Right renal pelvis (tissue), 4 donors: ENCODE measurements around the gene LRPAP1. TPM values are rescaled to one million over a fixed set of nuclear protein-coding genes. Genes with fewer than 3 reads are reported as not detected.

Experiments
- DNase-seq, 4 donors: peaks; one replicate each; pipeline ENCODE4 v3.0.0-alpha.2; 2013; ENCODE audit warnings: low read depth in 4 of 4, low spot score in 3 of 4, missing footprints in 1 of 4
- polyA plus RNA-seq, 4 donors: library from polyadenylated mRNA; unstranded; fragments of 120-200 nt; gene quantifications; one replicate each; pipeline ENCODE4 v1.2.1, GENCODE V29; 2013; ENCODE audit not compliant: insufficient read length in 4 of 4

LRPAP1 gene
- polyA plus RNA-seq, 4 donors = 193 to 241 (median 210) TPM

DNA sequence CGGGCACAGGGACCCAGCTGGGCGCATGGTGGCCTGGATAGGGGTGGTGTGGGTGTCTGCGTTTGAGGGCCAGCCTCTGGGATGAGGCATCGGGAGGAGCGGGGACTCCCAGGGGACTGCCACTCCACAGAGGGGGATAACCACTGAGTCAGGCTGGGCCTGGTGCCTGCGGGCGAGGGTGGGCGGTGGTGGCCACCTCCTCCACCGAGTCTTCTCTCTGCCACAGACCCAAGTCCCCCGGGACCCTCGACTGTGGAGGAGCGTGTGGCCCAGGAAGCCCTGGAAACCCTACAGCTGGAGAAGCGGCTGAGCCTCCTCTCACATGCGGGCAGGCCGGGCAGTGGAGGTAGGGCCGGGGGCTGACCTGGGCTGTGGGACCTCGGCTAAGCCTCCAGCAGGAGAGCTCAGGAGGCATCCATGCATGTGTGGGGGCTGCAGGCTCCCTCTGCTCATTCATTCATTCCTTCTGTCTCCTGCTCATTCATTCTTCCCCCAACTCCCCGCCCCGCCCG lies 42.7 kb downstream of the LRPAP1 start:
- DNase-seq = no peak

DNA sequence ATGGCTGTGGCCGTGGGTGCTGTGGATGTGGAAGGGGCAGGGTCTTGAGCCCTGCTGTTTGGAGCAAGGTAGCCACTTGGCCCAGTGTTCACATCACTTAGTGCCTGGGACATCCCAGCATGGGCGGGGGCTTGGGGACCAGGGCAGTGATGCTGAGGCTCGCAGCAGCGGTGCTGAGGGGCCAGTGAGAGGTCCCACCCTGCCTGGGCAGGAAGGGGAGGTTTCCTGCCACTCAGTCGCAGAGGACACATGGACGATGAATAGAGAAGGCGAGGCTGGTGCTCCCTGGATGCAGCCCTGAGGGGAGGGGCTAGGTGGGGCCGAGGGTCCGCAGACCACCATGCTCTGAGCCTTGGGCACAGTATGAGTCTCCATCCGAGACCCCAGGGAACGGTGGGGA lies 43.4 kb downstream of the LRPAP1 start:
- DNase-seq = no peak

DNA sequence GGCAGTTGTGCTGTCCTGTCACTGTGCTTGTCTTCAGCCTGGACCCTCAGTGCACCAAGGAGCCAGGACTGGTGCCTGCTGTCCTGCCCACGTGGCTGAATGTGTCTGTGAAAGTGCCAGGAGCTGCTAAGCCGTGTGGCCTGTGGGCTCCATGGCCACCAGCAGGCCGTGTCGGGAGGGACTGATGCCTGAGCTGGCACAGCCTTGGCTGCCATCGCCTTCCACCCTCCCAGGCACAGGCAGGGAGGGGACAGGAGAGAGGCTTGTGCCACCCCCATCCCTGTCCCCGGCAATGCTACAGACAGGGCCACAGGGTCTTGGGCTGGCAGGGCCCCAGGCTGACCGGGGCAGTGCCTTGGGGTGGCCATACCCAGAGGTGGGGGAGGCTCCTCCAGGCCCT lies 44.4 kb downstream of the LRPAP1 start:
- DNase-seq = no peak

DNA sequence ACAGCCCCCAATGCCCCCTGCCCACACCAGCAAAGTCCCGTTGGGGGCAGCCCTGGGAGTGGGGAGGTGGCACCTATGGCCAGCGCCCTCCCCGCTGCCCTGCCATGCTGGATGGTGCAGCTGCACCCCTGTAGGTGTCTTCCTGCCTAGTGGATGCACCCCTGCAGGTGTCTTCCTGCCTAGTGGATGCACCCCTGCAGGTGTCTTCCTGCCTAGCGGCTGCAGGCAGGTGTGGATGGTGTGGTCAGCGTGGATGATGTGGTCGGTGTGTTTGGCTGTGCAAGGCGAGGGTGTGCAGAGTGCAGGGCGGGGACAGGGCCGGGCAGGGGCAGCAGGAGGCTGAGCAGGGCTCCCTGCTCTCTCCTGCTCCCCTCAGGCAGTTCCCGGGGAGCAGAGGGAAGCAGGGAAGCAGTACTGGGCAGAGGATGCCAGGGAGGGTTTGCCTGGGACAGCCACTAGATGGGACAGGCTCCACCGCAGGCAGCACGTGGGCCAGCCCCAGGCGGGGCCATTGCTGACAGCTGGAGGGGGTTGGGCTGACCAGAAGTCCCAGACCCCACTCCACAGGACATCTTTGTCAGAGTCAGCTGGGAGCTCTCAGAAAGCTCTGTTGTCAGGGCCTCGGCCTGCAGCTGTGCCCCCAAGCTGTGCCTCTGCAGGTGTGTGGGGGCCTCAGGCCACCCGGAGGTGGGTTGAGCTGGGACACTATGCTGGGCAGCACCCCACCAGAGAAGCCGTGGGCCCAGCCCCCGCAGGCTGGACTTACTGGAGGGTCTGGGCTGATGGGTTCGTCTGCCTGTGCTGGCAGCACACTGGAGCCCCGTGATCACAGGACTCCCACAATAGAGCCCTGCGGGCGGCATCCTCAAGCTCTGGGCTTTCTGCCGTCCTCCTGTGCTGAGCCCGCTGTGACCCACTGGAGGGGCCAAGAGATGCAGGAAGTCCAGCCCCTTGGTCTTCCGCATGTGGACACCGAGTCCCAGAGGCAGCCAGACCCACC lies 45.4 kb downstream of the LRPAP1 start:
- no peak for DNase-seq

DNA sequence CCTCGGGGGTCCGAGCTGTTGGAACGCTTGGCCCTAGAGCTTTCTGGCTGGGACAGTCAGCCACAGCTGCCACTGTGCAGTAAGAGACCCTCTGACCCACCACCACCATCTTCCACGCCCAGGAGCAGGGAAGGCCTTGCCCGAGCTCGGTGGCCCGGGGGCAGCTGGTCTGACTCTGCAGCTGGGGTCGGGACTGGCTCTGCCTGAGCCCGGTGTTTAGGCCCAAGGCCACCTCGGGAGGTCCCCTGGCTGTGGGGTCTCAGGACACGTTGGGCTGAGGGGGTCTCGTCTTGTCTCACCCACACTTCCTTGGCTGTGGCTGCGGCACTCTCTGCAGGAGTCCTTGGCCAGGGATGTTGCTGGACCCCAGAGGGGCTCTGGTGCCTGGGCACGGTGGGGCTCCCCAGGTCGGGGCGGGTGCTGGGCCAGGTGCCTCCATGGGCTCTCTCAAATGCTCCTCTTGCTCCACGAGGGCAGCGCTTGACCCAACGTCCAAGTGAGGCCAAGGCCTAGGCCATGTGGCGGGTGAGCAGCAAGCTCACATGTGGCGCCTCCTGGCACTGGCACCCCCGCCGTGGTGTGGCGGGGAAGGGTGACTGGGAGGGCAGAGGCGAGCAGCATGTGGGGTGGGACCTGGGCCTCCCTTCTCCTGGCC lies 46.2 kb downstream of the LRPAP1 start:
- no peak for DNase-seq

DNA sequence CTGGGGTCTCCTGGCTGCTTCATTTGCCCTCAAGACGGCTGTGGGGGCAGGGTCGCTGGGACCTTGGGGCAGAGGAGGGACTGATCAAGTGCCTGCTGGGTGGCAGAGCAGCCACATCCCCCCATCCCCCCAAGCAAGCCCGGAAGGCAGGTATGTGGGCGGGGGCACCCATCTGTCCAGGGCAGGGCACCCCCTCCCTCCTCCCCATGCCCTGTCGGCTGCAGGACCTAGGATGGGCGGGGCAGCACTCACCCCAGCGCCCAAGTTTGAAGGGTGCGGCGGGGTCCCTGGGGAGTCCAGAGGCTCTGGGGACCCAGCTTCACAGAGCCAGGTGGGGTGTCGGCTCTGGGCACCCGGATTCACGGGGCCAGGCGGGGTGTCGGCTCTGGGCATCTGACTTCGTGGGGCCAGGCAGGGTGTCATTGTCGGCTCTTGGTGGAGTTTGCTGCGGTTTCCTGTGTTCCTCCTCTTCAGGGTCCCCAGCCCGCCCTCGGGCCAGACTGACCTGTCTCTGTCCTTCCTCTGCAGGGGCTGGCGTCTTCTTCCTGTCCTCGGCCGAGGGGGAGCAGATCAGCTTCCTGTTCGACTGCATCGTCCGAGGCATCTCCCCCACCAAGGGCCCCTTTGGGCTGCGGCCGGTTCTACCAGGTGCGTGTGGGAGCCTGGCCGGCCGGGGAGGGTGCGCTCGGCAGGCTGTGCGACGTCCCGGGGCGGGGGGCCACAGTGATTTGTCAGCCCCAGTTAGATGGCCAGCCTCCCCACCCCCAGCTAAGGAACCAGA lies 47.0 kb downstream of the LRPAP1 start:
- no peak for DNase-seq

DNA sequence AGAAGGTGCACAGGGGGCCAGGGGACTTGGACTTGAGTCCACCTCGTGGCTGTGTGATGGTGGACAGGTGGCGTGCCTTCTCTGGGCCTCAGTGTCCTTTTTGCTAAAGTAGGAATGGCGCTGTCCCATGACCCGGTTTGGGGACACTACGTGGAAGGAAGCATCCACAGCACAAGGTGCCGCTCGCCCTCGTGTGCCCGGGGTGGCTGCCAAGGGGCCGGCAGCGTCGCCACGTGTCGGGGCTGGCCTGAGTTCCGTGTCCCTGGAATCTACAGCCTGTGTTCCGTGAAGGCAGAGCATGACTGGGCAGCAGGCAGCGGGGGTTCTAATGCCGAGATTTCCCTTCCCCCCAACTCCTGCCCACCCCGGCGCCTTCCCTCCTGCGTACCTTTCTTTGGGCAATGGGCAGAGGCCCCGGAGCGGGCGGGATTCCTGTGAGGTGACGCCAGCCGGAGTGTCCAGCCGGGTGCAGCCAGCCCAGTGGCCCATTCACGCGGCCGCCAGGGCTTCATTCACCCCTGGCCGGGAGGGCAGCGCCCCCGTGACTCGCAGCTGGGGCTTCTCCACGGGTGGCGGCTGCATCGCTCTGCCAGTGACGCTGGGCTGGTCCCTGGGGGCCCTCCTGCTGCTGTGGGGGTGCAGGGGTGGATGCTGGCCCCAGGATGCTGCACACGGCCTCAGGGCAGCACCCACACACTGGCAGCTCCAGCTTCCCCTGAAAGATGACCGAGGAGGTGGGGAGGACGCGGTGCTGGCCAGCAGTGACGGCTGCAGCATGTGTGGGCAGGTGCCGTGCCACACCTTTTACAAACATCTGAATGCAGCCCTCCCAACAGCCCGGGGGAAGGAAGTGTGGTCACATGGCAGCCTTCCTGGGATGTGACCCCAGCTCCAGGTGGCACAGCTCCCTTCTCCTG lies 47.9 kb downstream of the LRPAP1 start:
- peak in 1 of 4 donors; percentile 38 for DNase-seq

DNA sequence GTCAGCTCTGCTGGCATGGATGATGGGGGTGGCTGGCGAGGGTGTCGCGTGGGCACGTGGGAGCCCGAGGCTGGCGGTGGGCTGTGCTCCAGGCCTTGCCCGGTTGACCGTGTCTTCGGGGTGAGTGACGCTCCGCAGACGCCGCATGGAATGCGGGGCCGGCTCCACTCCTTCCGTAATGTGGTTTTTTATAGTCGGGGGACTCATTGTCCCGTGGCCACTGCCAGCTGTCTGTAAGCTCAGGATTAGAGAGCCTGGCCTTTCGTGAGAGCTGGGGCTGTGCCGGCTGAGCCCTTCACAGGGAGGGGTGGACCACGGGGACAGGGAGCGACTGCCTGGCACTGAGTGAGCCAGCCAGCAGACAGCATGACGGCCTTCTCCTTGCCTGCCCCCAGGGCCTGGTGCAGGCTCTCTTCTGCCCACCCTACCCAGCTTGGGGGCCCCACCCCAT lies 48.7 kb downstream of the LRPAP1 start:
- DNase-seq = no peak

DNA sequence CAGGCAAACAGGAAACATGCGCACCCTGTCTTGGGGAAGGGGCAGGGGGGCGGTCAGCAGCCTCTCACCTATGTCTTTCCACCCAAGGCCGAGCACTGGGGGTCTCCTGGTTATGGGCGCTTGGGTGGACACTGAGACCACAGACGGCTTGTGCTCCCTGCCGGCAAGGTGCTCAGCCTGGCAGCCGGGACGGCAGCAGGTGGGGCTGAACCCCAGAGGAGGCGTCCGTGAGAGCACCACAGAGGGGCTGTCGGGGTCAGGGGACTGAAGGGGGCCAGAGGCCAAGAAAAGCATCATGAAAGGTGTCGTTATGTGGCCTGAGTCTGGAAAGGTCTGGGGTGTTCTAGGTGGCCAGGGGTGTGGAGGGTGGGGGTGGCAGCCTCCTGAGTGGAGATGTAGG lies 49.5 kb downstream of the LRPAP1 start:
- DNase-seq = no peak

DNA sequence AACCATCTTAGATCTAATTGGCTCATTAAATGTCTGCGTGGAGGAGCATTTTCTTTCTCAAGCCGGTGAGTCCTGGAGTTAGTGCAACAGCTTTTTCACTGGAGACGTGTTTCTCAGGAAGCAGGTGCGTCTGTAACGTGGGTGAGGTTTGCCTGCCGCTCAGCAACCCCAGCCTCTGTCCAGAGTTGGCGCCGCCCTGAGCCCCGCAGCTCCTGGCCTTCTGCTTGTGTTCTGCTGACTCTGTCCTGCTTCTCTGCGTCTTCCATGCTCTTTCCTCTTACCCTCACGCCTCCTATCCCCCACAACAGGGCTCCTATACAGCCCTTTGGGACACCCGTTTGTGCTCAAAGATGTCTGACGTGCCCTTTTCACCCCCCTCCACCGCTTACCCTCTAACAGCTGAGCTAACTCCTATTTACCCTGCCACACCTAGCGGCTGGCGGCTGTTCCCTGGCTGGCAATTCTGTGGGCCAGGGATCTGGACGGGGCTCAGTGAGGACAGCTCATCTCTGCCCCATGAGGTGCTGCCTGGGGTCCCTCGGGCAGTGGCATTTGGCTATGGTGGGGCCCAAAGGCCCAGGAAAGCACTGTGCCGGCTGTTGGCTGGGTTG lies 50.3 kb downstream of the LRPAP1 start:
- no peak for DNase-seq

DNA sequence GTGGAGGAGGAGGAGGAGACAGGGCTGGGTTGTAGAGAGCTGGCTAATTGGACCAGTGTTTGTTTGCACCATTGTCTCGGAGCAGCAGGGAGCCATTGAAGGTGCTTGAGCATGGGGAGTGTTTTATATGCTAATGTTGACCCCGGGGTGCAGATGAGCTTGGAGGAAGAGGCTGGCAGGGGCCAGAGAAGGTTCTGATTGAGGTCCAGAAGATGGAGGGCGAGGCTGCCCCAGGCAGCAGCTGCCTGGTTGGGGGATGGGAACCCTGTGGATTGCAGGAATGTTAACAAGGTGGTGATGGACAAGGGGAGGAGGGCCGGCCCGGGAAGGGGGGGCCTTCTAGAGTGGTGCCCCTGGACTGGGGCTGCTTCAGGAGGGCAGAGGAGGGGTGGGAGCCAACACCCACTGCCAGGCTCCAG lies 51.1 kb downstream of the LRPAP1 start:
- DNase-seq = no peak

DNA sequence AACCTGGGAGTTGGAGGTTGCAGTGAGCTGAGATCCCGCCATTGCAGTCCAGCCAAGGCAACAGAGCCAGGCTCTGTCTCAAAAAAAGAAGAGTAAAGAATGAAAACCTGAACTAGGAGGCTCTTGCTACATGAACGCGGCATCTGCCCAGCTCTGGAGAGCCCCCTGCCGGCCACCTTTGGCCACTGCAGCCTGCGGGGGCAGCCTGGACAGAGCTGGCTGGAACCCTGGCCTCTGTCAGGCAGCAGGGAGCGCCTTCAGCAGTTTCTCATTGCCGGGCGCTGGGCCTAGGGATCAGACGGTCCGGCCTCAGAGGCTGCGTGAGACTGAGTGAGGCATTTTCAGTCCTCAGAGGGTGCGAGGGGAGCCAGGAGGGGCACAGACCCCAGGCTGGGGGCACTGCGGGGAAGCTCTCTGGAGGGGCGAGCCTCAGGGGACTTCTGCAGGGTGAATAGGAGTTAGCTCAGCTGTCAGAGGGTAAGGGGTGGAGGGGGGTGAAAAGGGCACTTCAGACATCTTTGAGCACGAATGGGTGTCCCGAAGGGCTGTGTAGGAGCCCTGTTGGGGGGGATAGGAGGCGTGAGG lies 51.6 kb downstream of the LRPAP1 start:
- peak in 3 of 4 donors; percentile 51 to 71 (median 61) for DNase-seq

DNA sequence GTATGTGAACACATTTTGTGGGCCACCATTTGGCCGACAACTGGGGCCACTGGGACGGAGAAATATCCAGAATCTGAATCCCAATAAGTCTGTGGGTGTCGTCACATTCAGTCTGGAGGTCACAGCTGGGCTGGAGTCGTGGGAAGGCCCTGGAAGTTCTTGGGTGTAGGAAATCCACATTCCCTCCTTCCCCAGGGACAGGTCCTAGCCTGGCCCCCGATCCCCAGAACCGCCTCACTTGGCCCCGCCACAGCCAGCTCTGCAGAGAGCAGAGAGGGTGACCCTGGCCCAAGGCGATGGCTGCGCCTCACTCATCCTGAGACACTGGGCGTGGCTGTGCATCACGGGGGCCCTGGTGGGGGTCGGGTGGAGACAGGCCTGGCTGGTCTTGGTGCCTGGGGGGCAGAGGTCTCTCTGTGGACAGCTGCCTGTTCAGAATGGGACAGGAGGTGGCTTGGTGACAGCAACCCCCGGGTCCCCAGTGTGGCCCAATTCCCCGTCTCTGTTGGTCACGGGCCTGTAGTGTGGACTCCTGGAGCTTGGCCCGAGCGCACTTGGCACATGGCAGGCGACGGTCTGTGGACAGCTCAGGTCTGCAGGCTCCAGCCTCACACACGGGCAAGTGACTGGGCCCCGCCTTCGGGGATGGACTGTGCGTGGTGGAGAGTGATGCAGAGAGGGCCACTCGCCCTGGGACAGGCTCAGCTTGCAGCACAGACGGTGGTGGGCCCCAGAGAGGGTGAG lies 52.7 kb downstream of the LRPAP1 start:
- DNase-seq = no peak

DNA sequence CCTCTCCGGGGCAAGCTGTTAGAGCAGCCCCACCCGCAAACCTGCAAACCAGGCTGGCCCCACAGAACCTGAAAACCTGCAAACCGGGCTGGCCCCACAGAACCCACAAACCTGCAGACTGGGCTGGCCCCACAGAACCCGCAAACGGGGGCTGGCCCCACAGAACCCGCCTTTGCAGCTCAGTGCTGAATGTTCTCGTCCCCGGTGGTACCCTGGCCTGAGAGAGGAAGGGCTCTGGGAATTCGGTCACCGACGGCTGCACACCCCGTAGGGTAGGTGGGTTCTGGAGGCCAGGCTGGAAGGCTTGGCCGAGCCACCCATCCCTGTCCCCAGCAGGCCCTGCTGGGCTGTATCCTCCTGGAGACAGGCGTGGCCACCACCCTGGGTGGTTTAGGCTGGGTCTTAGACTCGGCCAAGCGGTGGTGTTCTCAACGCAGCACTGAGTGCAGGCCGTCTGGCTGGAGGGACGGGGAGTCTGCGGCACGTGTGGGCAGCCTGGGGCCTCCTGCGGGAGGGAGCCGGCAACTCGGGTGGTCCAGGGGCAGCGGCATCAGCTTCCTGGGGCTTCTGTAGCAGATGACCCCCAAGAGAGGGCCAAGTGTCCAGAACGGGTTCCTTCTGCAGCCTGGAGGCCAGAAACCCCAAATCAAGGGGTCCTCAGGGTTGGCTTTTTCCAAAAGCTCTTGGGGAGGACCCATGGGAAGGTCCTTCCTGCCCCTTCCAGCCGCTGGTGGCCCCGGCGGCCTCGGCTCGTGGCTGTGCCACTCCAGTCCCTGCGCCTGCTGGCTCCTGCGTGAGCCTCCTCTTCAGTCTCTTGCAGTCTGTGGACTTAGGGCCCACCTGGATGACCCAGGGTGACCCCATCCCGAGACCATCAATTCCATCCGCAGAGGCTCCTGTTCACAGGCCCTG lies 53.5 kb downstream of the LRPAP1 start:
- no peak for DNase-seq

DNA sequence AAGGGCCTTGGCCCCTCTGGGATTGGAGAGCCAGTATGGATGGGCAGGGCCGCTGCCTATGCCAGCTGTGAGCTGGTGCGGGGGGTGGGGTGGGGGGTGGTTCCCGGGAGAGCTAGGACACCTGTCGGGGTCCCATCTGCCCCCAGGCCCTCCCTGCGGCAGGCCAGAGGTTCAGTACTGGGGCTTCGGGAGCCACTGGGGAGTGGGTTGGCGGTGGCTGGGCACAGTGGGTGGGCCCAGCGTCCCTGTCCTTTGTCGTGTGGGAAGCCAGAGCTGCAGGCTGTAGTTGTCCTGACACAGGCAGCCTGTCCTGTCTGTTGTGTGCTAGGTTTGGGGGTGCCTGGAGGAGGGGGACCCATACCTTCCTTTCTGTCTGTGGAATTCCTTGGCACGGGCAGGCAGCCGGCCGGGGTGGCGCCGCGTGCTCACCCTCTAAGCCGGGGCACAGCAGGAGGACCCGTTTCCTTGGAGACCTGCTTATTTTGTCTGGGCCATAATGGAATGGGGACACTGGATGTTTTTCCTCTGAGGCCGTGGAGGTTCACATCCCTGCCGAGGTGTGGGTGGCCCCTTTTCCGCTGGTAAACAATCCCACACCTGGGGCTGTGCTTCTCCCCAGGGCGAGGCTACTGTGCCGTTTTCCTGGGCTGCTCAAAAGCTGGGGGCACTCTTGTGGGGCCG lies 54.3 kb downstream of the LRPAP1 start:
- no peak for DNase-seq

DNA sequence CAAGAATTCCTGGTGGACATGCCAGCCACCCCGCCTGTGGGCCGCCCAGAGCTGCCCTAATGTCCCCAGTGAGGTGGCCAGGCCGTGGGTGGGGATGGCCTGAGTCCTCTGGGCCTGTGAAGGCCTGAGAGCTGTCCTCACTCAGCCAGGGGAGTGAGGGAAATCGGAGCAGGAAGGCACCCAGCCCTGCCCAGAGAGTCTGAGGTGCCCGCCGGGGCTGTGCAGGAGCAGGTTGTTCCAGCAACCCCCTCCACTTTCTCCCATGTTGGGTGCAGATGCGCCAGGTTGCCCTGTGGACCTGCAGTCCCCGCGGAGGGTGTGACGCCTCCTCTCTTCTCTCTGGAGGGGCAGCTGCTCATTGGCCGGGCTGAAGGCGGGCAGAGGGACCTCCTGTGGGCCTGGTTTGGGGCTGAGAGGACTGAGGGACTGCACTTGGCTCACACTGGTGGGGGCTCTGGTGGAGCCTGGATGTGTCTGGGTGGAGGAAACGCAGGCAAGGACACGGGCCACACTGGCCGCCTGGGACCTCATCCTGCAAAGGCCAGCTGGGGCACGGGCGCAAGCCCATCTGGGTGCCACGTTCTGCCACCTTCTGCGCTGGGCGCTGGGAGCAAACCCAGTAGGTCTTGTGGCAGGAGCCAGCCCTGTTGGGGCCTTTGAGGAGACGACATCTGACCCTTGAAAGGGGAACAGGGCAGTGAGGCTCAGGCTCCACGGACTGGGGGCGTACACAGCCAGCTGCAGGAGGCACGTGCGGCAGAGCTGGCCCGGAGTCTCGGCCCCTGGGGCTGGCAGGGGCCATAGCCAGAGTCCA lies 55.1 kb downstream of the LRPAP1 start:
- DNase-seq = no peak
